GM19035 (cell line): ENCODE measurements around the gene CARD9.

Source experiments
- ATAC-seq: cut with Tn5 transposase; IDR thresholded peaks from one replicate; pipeline ENCODE4 v1.9.1; 2021; ENCODE audit not compliant: unreplicated experiment

Gene CARD9

DNA sequence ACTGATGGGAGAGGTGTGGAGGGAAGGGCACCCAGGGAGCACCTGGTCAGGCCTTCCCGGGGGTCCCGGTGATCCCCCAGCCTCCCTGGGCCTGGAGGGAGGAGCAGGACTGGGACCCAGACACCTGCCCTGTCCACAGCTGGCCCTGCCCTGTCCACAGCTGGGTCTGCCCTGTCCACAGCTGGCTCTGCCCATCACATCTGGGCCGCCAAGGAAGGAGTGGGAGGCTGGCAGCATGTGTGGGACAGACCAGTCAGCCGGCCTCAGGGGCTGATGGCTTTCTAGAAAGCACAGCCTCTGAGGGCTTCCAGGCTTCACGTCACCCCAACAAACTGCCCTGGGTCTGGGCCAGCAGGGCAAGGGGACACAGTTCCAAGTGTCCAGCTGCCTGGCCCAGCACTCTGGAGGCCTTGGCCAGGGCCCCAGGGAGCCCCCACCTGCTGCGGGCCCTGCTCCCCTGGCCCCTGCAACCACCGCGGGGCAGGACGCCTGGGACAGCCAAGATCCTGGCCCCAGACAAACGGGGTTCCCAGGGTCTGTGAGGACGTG, 22.1 kb downstream of the CARD9 start:
- ATAC-seq = no peak

DNA sequence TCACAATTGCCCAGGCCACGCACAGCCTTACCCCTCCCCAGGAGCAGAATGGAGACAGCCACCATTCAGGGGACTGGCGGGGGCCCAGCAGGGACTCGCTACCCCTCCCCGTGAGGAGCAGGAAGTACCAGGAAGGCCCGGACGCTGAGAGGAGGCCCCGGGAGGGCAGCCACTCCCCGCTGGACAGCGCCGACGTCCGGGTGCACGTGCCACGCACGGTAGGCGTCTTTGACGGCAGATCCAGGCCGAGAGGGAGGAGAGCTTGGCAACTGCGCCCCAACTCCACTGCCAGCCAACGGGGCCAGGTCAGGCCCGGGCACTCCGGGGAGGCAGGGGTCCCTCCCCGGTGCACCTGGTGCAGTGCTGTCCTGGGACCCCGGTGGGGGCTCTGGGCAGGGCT, 23.9 kb downstream of the CARD9 start:
- no peak for ATAC-seq

DNA sequence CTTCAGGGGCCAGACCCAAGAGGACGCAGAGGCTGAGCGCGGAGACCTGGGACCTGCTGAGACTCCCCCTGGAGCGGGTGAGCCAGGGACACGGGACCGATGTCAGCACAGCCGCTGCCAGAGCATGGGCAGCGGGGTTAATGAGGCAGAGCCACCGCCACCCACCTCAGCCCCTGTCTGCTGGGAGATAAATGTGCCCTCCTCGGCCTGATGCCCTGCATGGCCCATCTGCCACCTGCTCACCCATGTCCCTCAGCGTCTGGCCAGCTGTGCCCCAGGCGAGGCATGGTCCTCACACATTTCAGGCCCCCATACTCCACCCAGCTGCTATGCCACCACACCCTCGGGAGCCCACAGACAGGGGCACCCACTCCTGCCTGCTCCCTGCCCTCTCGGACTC, 24.8 kb downstream of the CARD9 start:
- no peak for ATAC-seq

DNA sequence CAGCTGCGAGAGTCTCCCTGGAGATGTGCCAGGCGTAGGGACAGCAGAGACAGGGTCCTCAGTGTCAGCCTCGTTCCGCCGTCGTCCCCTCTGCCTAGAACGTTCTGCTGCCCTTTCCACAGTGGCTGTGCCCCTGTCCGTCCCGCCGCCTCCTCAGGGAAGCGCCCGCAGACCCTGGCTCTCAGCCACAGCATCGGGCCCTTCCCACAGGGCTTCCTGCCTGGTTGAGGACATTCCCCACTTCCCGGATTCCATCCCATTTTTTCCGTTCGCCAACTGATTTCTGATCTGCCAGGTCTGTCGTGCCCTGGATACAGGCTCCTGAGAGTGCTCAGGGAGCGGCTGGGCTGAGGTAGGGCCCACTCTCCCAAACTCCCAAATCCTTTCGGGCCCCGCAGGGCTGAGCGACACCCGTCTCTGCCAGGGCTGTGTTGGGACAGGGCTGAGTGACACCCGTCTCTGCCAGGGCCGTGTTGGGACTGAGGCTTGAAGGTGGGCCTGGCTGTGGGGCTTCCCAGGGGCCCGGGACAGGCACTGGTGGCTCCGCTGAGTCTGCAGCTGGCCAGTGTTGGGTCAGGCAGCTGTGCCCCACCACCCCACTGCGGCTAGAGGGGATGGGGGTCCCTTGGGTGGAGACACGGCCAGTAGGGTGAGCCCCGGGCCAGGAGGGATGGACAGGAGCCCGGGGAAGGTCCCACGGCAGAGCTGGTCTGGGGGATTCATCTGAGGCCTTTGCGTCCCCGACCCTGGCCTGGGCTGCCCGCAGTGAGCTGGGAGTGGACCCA, 25.8 kb downstream of the CARD9 start:
- no peak for ATAC-seq

DNA sequence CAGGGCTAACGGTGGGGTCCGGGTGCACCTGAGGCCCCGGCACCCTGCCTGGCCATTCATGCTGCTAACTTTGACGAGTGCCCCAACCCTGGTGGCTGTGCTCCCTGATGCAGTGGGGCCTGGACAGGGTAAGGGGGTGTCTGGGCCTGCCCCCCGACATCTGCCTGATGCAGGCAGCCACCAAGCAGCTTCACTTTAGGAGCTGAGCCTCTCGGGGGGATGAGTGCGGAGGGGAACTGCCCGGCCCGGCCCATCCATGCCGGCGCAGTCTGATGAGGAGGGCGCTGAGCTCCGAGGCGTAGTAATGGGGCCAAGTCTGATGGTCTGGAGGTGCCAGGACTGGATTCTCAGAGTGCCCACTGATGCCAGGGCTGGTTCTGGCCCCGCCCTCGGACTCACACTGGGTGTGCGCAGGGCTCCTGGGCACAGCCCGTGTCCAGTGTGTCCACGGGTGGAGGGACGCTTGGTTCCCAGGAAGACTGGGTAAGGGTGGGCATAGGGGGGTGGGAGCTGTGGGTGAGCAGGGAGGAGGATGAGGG, 26.5 kb downstream of the CARD9 start:
- no peak for ATAC-seq

DNA sequence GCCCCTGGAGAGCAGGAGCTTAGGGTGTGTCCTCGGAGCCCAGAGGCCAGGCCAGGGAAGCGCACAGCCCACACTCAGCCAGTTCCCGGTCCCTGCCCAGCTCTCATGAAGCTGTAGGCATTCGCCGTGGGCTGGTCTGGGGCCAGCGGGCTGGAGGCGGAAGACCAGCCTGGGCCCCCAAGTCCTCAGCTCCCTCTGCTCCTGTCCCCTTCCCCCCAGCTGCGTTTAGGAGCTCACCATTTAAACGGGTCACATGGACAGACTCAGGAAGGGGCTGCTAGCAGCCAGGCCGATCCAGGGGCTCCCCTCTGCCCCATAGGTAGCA, 27.4 kb downstream of the CARD9 start:
- ATAC-seq = no peak

DNA sequence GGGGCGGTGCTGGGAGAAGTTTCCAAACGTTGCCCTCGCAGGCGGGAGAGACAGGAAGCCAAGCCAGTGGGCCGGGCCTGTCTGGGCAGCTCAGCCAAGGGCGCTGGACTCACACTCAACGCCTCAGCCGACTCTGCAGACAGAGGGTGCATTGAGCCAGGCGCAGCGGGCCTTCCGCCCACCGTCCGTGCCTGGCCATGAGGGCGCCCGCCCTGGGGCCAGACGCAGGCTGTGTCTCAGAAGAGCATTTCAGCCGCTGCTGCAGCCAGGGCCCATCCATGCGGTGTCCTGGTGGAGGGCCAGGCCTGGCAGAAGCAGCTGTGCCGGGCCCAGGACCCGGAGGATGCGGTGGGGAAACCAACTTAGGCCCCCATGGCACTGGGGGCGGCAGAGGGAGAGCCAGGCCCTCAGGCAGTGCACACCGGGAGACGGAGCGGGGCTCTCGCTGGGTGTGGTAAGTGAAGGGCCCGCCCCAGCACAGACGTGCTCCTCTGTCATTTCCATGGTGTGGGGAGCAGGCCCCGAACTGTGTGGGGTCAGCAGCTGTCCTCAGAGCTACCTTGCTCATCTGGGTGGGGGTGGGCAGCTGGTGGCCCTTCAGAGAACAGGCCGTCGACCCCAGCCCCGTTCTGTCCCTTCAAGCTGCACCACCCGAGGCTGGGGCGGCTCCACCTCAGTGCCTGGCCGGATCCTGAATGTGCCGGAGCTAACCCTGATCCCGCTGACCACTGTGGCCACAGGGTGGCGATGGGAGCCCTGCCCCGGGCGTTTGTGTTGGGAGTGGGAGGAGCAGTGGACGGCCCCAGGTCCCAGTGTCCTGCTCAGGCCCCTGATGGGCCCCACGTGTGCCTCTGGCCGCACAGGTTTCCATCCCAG, 27.9 kb downstream of the CARD9 start:
- ATAC-seq = no peak

DNA sequence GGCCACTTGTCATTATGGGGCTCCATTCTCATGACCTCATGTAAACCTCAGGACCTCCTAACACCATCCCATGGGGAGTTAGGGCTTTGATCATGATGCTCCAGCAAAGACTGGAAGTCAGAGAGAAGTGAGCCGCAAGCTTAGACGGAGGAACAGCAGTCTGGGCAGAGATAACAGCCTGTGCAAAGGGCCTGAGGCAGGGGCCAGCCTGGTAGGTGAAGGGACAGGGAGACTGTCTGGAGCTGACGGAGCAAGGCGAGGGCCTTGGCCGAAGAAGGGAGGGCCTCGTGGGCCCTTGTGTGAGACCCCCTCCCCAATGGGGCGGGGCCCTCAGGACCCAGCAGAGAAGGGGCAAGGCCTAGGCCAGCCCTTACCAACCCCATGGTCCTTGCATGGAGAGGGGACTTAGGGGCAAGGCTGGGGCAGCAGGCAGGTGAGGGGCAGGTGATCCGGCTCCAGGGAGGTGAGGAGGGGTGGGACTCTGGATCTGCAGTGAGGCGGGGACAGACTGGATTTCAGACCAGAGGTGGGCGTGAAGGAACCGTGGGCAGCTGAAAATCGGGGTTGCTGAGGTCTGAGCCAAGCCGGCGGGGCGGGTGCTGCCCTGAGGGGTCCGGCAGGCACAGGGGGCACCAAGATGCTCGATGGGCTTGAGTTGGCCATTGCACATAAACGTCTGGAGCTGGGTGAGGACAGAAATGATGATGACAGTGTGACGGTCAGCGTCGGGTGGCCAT, 28.8 kb downstream of the CARD9 start:
- ATAC-seq = no peak

DNA sequence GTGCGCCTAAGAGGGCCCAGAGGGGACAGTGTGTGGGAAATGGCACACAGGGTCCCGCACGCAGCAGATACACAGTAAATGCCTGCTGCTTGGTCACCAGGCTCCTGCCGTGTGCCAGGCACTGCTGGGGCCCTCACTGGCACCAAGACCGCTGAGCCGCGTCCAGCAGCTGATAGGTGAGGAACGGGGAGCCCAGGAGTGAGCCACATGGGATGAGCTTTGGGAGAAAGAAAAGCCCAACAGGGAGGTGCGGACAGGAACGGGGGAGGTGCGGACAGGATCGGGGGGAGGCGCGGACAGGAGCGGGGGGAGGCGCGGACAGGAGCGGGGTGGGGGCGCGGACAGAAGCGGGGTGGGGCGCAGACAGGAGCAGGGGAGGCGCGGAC, 29.6 kb downstream of the CARD9 start:
- ATAC-seq = no peak

DNA sequence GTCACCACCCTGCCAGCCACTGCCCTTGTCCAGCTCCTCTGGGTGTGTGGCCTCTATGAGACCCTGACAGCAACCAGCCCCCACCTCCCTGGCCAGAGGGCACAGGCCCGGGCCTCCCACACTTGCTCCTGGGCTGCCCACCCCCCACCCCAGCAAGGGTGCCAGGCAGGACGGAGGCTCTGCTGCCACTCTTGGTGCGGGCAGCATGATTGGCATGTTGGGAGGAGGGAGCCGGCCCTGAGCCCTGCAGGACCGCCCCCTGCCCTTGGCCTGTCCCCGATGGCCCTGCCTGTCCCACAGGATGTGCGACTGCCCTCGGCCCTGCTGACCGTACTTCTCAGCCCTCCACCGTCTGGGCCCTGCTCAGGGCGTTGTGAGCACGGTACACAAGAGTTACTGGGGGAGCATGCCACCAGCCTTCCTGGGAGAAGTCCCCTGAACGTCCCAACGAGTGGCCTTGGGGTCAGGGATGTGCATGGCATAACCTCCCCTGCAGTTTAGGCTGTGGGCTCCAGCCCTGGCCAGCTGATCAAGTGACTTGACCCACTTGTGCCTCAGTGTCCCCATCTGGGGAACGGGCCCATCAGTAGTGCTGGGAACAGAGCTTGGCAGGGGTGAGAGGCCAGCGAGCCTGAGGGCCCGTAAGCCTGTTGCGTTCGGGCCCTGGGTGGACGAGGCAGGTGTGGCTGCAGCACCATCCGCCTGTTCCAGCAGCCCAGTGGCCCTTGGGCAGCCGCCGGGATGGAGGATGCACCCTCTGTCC, 30.2 kb downstream of the CARD9 start:
- ATAC-seq = no peak

DNA sequence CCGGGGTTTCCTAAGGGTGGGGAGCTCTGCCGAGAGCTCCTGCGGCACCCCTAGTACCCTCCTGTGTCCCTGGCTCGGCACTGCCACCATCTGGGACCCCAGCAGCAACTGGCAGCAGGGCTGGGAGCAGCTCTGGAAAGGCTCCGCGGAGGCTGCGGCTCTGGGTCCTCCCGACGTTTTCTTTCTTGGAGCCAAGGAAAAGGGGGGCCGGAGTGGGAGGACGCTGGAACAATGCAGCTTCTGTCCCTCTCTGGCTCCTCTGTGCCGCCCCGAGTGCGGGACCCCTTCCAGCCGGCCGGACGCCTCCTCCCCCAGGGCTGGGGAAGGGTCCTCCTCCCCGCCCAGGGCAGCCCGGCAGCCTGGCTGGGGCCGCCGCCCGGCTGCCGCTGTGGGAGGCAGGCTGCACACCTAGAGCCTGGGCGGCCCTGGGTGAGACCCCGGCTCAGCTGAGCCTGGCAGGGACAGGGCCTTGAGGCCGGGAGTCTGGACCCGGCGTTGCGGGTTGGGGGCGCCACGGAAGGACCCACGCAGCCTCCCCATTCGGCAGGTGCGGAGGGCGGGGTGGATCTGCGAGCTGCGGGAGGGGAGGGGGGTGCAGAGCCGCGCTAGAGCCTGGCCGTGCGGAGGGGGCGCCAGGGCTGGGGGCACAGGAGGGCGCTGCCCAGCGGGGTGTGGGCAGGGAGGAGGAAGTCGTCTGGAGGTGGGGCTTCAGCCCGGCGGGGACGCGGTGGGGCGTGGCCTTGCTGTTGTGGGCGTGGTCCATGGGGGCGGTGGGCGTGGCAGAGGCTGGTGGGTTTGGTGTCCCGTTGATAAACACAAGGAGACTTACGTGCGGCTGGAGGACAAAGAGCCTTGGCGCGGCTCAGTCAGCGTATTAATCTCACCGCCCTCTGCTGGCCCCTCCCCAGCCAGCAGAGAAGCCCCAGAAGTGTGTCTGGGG, 31.0 kb downstream of the CARD9 start:
- ATAC-seq = no peak

DNA sequence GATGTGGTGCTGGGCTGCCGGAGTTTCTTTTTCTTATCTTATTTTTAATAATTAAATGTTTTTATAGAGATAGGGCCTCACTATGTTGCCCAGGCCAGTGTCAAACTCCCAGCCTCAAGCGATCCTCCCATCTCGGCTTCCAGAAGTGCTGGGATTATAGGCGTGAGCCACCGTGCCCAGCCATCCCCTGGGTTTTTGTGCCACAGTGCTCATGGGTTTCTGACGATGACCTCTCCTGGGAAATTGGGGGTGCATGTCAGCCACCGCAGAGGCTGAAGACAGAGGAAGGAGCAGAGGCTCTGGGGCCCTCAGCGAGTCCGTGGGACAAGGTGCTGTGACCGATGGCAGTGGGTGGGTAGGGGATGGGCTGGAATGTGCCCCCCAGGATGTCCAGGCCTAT, 31.7 kb downstream of the CARD9 start:
- ATAC-seq = no peak

DNA sequence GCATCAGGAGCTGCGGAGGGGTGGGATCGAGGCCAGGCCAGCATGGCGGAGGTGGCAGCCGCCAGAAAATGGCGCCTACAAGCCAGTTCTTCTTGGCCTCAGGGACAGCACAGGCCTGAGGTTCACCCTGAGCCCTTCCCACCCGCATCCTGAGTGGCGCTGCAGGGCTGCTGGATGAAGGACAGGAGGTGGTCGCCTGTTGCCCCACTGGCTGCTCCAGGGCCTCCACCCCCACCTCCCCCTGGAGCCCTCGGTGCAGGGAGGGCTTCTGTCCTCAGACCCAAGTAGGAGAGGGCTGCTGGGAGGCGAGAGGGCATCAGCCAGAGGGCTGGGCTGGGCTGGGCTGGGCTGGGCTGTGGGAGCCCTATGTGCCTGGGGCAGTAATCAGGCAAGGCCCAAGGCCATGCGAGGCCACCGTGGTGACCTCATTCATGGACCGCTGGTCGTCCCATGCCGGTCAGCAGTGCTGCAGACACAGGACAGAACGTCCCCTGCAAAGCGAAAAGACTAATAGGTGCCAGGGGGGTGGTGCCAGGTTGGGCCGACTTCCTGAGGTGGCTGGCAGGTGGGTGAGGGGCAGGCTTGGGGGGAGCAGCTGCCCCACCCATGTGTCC, 32.3 kb downstream of the CARD9 start:
- no peak for ATAC-seq

DNA sequence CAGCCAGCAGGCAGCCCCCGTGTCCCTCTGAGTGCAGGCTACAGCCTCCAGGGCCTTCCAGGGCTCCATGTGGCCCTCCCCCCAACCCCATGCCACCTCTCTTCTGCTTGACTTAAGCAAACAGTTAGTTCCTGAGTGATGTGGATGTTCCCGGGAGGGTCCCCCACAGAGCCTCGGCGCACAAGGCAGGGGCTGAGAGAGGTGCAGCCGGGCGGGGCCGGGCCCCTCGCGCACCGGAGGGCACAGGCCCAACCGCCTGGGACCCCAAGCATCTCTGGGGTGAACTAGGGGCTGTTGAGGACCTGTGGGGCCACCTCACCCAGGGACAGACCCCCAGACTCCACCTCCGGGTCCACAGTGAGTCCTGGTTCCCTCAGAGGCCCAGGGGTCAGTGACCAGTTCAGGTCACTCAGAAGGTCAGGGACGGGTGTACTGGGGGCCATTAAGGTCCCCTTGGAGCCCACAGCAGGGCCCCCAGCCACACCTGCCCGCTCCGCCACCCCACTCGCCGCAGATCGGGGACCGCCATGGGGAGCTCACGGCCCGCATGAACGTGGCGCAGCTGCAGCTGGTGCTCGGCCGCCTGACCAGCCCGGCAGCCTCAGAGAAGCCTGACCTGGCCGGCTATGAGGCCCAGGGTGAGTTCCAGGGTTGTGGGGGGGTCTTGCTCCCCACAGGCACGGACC, 33.0 kb downstream of the CARD9 start:
- ATAC-seq = no peak

DNA sequence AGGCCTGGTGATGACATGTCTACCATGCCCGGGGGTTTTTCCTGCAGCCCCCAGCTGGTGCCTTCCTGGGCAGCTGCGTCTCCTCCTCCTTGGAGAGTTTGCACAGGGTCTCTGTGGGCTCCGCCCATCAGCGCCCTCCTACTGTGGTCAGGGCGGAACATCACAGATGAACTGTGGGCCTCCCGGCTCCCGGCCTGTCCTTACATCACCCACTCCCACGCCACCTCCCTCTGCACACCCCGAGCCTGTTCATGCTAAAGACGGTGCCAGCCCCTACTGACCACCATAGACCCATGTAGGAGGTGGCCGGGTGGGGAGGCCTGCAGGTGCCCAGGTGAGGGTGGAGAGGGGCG, 33.5 kb downstream of the CARD9 start:
- ATAC-seq = no peak

DNA sequence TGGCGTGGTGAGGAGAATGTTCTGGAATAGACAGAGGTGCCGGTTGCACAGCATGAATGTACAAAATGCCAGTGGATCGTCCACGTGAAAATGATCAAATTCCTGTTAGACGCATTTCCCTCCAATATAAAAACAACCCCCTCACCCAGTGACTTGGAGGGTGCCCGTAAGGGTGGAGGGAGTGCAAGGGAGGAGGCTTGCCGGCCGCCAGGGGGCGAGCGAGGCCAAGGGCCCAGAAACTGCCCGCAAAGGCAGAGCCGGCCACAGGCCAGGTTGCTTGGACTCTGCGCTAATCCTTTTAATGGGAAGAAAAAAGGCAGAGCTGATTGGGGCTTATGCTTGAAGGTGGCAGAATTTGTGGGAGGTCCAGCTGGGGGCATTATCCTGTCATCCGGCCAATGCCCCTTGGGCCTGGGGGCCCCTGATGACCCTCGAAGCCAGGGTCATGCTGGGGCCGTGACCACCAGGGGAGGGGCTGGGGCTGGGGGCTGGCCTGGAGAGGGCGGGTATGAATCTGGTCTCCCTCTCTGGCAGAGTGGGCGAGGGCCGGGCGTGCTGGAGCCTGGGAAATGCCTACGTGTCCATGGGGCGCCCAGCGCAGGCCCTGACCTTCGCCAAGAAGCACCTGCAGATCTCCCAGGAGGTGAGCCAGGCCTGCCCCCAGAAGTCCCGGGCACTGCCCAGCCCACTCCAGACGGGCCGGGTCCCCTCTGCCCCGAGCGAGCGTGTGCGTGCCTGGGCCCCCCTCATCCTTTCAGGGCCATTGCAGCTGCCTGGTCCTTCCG, 34.1 kb downstream of the CARD9 start:
- no peak for ATAC-seq

DNA sequence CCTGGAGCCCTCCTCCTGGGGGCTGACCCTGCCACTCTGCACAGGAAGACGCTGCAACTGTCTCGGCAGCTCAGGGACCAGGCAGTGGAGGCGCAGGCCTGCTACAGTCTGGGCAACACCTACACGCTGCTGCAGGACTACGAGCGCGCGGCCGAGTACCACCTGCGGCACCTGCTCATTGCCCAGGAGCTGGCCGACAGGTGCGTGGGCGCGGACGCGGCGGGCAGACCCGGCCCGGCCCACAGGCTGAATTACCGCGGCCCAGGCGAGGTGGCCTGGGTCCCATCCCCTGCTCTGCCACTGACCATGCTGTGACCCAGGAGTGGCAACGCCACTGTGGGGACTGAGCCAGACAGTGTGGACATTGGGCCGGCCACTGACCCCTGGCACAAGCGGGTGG, 35.0 kb downstream of the CARD9 start:
- no peak for ATAC-seq
